GM19023 (cell line): Measurements from ENCODE around the gene BCL3.
"Not testable (repeated sequence)": the region's sequence is repeated elsewhere in the genome, so short reads cannot be mapped to it uniquely, and the experiment has no call there.

Experiments used
- ATAC-seq: cut with Tn5 transposase; IDR thresholded peaks from one replicate; pipeline ENCODE4 v1.9.1; 2021; ENCODE audit warnings: mild to moderate bottlenecking, moderate library complexity; ENCODE audit not compliant: unreplicated experiment

BCL3 gene

DNA sequence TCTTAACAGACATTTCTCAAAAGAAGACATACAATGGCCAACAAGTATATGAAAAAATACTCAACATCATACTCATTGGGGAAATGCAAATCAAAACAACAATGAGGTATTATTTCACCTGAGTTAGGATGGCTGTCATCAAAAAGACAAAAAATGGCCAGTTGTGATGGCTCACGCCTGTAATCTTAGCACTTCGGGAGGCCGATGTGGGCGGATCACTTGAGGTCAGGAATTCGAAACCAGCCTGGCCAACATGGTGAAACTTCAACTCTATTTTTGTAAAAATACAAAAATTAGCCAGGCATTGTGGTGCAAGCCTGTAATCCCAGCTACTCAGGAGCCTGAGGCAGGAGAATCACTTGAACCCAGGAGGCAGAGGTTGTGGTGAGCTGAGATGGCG is 27.6 kb upstream of the BCL3 start:
- no peak for ATAC-seq

DNA sequence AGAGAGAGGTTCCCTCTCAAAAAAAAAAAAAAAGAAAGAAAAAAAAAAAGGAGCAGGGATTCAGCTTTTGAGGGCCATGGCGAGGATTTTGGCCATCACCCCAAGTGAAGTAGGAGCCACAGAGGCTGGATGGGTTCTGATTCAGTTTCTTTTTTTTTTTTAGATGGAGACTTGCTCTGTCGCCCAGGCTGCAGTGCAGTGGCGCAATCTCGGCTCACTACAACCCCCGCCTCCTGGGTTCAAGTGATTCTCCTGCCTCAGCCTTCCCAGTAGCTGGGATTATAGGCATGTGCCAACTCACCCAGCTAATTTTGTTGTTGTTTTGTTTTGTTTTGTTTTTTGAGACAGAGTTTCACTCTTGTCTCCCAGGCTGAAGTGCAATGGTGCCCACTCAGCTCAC is 27.1 kb upstream of the BCL3 start:
- ATAC-seq: not testable (repeated sequence)

DNA sequence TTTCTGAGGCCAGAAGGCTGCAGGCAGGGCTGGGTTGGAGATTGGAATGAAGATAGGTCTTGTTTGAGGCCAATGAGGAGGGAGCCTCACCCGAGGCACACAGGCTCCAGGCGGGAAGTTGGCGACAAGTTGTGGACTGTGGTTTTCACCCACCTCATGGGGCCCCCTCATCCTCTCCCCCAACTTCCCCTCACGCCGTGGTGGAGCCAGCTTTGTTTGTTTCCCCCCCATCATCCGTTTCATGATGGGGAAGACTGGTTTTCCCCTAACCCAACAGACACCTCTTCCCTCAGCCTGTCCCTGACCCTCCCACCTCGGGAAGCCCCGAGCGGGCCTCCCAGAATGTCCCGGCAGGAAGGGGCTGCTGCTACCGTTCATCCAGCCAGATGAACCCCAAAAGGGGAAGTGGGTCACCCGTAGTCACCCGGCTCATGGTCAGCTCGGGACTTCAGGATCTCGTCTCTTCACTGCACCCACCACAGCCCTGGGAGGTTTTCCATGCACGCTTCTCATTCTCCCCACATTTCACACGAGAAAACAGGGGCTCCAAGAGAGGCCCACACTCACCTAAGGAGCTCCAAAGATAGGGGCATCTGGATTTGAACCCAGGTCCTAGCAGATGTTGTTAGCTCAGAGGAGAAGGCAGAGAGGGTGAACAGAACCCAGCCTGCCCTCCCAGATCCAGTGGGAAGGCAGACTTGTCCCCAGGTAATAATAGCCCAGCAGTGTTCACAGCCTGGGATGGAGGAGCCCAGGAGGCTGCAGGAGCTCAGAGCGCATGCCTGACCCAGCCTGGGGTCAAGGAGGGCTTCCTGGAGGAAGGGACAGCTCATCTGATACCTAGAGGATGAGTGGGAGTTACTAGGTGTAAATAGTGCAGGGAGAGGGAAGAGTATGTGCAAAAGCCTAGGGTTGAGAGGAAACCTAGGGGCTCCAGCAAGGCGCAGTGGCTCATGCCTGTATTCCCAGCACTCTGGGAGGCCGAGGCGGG is 26.1 kb upstream of the BCL3 start:
- ATAC-seq: no peak

DNA sequence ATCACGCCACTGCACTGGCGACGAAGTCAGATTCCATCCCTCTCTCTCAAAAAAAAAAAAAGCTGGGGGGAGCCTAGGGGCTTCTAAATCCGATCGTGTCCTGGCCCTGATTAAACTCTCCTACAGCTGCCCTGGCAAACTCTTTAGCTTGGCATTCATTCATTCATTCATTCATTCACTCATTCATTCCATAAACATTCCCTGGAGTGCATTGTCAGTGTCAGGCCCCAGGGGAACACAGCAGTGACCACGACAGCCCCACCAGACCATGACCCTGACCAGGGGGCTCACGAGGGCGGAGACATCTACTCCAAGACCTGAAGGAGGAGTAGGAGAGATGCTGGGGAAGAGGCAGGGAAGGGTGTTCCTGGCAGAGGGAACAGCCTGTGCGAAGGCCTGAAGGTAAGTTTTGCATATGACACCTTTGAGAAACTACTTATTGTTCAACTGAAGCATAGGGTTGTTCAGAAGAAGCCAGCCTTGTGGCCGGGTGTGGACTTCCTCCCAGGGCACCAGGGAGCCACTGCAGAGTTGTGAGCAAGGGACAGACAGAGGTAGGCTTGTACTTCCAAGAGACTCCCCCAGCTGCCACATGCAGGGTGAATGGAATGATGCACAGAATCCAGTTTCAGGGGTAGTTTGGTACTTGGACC is 25.1 kb upstream of the BCL3 start:
- ATAC-seq: peak; percentile 13

DNA sequence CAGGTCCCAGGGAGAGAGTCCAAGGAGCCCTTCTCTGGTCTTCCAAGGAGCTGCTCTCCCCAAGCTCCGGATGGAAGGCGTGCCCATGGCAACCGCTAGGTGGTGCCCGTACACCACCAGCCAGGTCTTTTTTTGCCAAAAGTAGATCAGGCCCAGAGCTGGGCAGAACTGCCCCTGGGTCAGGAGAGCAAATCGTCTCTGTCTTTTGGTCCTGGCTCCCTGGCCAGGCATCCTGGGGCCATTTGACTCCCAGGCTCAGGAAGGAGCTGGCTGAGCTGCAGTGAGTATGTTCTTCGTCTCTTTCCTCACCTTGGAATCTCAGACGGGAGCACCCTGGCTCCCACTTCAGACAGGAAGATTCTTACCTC is 24.6 kb upstream of the BCL3 start:
- peak; percentile 47 for ATAC-seq

DNA sequence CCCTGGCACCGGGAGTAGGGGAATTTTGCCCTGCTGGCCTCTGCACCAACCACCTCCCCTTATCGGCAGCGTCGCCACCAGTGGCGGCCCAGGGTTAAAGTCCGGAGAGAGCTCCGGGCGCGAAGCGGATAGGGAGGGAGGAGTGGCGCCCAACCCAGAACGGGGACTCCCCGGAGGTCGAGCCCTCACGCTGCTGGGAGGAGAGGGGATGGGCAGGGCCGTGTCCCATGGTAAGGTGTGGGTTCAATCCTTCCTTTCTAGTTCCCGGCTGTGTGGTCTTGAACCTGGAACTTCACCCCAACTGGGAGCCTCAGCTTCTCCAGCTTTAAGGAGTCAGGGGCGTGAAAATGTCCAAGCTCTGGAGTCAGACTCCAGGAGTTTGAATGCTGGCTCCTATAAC is 23.3 kb upstream of the BCL3 start:
- no peak for ATAC-seq

DNA sequence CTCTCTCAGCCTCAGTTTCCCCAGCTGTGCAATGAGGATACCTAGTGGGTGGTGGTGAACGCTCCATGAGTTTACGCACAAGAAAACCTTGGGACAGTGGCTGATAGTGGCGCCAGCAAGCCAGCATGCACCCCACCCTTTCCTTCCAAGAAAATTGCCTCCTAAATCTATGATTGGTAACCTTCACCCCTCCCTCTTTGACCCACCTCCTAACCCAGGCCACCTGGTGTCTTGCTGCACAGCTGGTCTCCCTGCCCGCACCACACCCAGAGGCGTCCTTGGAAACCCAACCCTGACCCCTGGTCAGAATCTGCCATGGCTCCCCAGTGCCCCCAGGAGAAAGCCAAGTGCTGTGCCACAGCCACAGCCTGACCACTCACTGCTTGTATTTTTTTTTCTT is 22.8 kb upstream of the BCL3 start:
- no peak for ATAC-seq

DNA sequence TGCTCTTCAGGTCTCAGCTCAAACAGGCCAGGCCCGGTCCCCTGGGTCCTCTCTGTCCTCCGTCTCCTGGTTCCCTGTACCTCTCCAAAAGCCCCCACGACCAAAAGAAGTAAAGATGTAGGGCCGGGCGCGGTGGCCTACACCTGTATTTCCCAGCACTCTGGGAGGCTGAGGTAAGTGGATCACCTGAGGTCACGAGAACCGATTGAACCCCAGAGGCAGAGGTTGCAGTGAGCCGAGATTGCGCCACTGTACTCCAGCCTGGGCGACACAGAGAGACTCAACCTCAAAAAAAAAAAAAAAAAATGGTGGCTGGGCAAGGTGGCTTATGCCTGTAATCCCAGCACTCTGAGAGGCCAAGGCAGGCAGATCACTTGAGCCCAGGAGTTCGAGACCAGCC is 22.0 kb upstream of the BCL3 start:
- ATAC-seq: no peak

DNA sequence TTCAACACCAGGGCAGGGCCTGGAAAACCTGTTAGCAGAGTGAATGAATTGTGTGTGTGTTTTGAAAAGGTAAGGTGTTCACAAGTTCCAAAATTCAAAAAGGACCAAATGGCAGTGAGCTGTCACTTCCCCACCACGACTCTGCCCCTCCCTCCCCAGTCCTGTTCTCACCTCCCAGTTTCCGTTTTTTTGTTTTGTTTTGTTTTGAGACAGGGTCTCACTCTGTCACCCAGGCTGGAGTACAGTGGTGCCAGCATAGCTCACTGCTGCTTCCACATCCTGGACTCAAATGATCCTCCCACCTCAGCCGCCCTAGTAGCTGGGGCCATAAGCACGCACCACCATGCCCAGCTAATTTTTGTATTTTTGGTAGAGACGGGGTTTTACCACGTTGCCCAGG is 20.3 kb upstream of the BCL3 start:
- ATAC-seq: no peak

DNA sequence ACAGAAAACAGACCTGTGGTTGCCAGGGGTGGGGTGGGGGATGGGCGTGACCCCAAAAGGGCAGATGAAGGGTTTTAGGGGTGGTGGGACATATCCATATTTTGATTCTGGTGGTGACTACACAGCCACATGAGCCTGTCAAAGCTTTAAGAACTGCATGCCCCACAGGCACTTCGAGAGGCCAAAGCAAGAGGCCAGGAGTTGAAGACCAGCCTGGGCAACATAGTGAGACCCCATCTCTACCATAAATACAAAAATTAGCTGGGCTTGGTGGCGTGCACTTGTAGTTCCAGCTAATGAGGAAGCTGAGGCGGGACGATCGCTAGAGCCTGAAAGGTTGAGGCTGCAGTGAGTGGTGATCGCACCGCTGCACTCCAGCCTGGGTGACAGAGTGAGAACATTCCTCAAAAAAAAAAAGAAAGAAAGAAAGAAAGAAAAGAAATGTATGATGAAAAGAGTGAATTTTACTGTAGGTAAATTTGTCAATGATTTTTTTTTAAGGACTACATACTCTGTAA is 18.9 kb upstream of the BCL3 start:
- ATAC-seq: no peak

DNA sequence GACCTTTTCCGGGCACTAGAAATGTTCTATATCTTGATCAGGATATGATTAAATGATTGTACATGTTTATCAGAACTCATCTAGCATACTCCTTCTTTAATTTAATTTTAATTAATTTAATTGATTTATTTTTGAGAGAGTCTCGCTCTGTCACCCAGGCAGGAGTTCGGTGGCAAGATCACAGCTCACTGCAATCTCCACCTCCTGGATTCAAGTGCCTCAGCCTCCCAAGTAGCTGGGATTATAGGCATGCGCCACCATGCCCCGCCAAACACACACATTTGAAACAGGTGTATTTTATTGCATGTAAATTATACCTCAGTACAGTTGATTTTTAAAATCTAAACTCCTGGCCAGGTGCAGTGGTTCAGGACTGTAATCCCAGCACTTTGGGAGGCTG is 17.4 kb upstream of the BCL3 start:
- no peak for ATAC-seq

DNA sequence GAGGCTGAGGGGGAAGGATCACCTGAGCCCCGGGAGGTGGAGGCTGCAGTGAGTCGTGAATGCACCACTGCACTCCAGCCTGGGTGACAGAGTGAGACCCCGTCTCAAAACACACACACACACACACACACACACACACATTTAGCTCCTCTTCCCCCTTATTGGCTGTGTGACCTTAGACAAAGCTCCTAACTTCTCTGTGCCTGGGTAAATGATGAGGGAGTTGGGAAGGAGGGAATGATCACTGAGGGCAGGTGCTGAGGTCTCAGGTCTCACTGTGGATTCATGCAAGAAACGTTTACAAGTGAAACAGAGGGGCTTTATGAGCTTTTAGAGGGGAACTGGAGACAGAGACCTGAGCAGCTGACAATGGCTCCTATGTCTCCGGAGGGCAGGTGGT is 16.9 kb upstream of the BCL3 start:
- ATAC-seq: no peak

DNA sequence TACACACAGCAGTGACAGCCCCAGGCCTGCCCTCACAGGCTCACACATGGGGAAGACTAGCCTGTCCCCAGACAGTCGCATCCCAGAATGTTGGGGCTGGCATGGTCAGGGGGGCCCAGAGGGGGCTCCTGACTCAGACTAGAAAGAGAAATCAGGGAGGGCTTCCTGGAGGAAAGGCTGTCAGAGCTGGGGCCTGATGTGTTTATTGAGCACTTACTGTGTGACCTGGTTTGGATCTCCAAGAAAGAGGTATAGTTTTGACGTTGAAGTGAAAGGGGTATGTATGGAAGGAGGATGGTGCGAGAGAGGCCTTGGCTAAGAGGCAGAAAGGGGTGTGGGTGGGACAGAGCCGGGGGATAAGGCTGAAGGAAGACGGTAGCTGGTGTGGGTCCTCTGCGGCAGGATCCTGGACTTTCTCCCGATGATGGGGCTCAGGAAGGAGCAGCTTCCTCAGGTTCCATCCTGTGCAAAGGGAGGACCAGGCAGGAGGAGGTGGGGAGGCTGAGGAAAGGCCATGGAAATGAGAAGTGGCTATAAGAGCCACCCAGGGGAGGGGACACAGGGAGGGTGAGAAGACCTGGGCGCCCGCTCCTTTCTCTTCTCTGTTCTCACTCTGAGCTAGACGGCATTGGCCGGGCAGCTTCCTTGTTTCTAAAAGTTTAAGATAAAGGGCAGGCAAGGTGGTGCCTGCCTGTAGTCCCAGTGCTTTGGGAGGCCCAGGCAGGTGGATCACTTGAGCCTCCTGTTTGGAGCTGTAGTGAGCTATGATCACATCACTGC is 16.1 kb upstream of the BCL3 start:
- no peak for ATAC-seq

DNA sequence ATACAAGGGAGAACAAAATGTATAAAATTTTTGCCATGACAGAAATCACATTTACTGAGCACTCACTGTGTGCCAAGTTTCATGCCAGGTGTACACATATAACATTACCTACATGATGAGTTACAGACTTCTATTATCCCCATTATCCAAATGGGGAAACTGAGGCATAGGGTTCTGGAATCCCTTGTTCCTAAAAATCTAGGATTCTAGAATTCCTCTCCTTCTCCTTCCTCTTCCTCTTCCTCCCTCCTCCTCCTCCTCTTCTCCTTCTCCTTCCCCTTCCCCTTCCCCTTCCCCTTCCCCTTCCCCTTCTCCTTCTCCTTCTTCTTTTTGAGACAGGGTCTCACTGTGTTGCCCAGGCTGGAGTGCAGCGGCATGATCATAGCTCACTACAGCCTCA is 14.2 kb upstream of the BCL3 start:
- ATAC-seq: no peak

DNA sequence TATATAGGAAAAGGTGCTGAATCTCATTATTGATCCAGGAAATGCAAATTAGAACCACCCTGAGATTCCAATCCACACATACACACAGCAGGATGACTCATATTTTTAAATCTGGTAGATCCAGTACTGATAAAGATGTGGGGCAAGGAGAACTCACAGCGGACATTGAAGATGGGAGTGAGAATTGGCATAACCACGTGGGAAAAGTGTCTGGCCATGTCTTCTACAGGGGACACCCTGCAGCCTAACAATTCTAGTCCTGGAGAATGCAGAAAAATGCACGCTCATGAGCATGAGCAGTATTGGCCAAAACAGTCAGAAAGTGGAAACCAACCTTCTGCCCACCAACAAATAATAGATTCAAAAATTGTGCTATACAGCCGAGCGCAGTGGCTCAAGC is 13.5 kb upstream of the BCL3 start:
- ATAC-seq: no peak

DNA sequence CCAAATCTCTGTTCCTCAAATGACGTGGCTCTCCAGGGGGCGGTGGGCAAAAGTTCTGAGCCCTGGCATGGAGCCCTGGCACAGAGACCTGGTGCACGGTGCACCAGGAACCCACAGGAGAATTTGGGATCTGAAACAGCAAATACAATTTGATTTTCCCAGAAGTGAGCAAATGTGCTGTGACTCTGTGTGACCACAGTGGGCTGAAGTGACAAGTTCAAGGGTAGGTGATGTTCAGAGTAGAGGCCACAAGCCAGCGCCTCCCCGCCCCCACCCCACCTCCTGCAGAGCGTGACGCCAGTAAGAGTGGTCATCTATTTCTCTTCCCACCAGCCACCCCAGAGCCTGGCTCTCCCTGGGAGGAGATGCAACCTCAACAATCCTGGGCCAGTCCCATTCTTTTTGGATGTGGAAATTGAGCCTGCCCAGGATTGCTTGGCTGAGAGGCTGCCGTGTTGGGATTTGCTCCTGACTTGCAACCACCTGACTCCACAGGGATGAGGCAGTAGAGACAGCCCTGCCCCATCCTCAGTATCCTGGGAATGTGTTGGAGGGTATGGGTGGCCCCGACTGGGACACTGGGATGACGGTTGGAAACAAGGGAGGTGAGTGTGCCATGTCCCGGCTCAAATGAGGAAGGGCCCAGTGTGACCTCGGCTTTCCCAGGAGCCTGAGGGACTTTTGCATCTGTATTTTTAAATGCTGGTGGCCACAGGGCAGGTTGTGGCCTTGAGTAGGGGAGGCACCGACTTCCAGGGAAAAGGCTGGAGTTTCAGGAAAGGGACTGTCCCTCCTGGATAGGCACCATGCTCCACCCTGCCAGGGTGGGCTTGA is 11.1 kb upstream of the BCL3 start:
- ATAC-seq: no peak

DNA sequence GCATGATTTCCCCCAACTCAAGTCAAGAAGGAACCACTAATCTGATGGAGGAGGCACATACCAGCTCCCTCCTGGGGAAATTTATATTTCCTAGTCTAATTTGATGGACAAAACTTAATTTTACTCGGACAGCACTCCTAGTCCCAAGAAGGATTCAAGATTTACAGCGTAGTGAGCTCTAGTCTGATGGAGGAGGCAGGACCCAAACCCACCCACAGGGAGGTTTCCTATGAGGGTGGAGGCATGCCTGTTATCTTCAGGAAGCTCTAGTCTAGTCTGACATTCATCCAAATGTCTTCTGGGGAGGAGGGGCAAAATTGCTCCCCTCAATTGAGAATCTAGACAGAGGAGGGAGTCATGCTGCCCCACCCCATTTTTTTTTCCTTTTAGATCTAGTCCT is 10.4 kb upstream of the BCL3 start:
- ATAC-seq: no peak

DNA sequence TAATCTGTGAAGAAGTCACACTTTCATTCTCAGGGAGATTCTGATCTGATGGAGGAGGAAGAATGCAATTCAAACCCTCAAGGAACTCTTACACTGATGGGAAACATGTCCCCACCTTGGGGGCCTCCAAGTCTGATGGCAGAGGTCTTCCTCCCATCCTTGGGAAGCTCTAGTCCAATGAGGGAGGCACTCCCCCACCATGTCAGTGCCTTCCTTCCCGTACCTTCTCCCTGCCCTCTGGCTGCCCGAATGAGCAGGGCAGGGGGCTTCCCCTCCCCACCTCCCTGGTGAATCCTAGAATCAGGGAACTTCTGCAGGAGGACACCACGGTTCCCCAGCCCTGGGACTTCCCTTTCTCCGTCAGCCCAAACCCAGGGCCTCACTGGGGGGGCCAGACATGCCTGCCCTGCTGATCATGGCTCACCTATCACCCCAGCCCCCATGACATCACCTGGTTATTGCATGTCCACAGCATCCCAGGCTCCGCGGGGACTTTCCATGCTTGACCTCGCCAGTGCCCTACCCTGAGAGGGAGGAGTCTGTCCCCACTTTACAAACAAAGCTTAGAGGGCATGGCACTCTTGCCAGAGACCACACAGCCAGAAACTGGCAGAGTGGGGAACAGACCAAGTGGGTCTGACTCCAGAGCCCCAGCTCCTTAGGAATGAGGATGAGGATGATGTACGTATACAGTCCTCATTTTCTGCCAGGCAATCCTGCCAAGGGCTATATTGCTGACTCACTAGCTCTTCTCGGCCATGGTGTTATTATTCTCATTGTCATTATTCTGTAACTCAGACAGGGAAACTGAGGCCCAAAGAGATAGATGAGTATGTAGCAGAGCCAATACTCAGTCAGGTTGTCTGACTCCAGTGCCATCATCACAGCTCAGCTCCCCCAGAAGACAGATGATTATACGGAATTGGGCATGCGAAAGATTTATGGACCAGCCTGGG is 9.6 kb upstream of the BCL3 start:
- ATAC-seq: no peak

DNA sequence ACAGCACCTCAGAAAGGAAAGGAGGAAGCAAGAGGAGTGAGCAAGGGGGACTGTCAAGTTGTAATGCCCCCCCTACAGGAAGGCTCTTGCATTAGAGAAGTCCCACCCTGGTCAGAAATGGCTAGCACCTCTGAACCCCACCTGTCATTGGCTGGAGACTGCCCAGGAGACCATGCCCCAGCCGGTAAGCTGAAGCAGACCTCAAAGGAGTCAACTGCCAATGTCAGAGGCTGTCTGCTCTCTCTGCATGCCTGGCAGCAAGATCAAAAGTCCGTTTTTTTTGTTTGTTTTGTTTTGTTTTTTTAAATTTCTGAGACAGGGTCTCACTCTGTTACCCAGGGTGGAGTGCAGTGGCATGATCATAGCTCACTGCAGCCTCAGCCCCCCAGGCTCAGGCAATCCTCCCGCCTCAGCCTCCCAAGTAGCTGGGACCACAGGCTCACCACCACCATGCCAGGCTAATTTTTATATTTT is 8.1 kb upstream of the BCL3 start:
- ATAC-seq: no peak
